HUES6 (cell line): Measurements from ENCODE around the gene ATF7IP.

Experiments used
- H3K27ac ChIP-seq: 2 replicates; pipeline ENCODE4 v1.7.0; 2013; ENCODE audit warnings: low read depth, mild to moderate bottlenecking, low read length, inconsistent platforms
- H3K27me3 ChIP-seq: 2 replicates; pipeline ENCODE4 v1.6.1; 2013; ENCODE audit warnings: low read length; ENCODE audit not compliant: control insufficient read depth, insufficient read depth
- H3K36me3 ChIP-seq: 2 replicates; pipeline ENCODE4 v1.6.1; 2013; ENCODE audit warnings: low read length; ENCODE audit not compliant: control insufficient read depth, insufficient read depth
- H3K4me1 ChIP-seq: 2 replicates; pipeline ENCODE4 v1.6.1; 2013; ENCODE audit warnings: low read length; ENCODE audit not compliant: control insufficient read depth, insufficient read depth
- H3K4me3 ChIP-seq: 2 replicates; pipeline ENCODE4 v1.5.1; 2013; ENCODE audit warnings: low read depth, low read length
- H3K9ac ChIP-seq: one replicate; pipeline ENCODE4 v1.6.1; 2013; ENCODE audit warnings: mild to moderate bottlenecking, low read length
- H3K9me3 ChIP-seq: 2 replicates; pipeline ENCODE4 v1.6.1; 2013; ENCODE audit warnings: low read depth, low read length; ENCODE audit not compliant: control insufficient read depth, insufficient read depth

ATF7IP gene

GRCh38 chr12:14505626-14506596, 140.4 kb downstream of the ATF7IP start:
- Histone ChIP-seq H3K36me3 (peaks cover 18% of the 10 kb centered on the region; the same call in 1 of the 2 replicates), H3K4me3 (no peak overlapping the region), H3K27me3 (no peaks in the 10 kb centered on the region), H3K9ac (no peak overlapping the region), H3K4me1 (peaks cover 5% of the 10 kb centered on the region; the same call in 1 of the 2 replicates), H3K27ac (no peak overlapping the region), H3K9me3 (no peaks in the 10 kb centered on the region)

GRCh38 chr12:14510574-14510973, 145.1 kb downstream of the ATF7IP start:
- Histone ChIP-seq H3K4me3 (no peak overlapping the region), H3K27me3 (no peaks in the 10 kb centered on the region), H3K4me1 (peaks cover 5% of the 10 kb centered on the region; the same call in 1 of the 2 replicates), H3K9ac (no peak overlapping the region), H3K27ac (no peak overlapping the region), H3K9me3 (no peaks in the 10 kb centered on the region), H3K36me3 (peaks cover 7% of the 10 kb centered on the region; the same call in 1 of the 2 replicates)

GRCh38 chr12:14514154-14514842, 148.8 kb downstream of the ATF7IP start:
- Histone ChIP-seq H3K36me3 (0 out of 2 replicates have a peak, but pooled peaks cover 3% of the 10 kb centered on the region), H3K4me3 (no peak overlapping the region), H3K27me3 (no peaks in the 10 kb centered on the region), H3K9me3 (no peaks in the 10 kb centered on the region), H3K27ac (no peak overlapping the region), H3K4me1 (peaks cover 5% of the 10 kb centered on the region; the same call in 1 of the 2 replicates), H3K9ac (no peak overlapping the region)

- Histone ChIP-seq H3K9me3 (no peaks in the 10 kb centered on the region), H3K36me3 (no peaks in the 10 kb centered on the region), H3K27ac (no peak overlapping the region), H3K4me1 (peaks cover 5% of the 10 kb centered on the region; the same call in 1 of the 2 replicates), H3K27me3 (no peaks in the 10 kb centered on the region), H3K4me3 (no peak overlapping the region), H3K9ac (no peak overlapping the region)
These were observed 149.5 kb downstream of the ATF7IP start for GRCh38 chr12:14514946-14515345.

- Histone ChIP-seq H3K36me3 (no peaks in the 10 kb centered on the region), H3K27ac (no peak overlapping the region), H3K4me3 (no peak overlapping the region), H3K9ac (no peak overlapping the region), H3K27me3 (no peaks in the 10 kb centered on the region), H3K9me3 (no peaks in the 10 kb centered on the region; the same call in 1 of the 2 replicates), H3K4me1 (no peaks in the 10 kb centered on the region)
These were observed 156.3 kb downstream of the ATF7IP start for GRCh38 chr12:14521822-14522221.

GRCh38 chr12:14525964-14526363, 160.5 kb downstream of the ATF7IP start:
- no peak overlapping the region for H3K4me3 ChIP-seq
- H3K9me3 ChIP-seq = no peaks in the 10 kb centered on the region; the same call in 1 of the 2 replicates
- no peaks in the 10 kb centered on the region for H3K27me3 ChIP-seq
- no peaks in the 10 kb centered on the region for H3K36me3 ChIP-seq
- H3K9ac ChIP-seq = no peak overlapping the region
- H3K27ac ChIP-seq = no peak overlapping the region
- no peaks in the 10 kb centered on the region for H3K4me1 ChIP-seq

GRCh38 chr12:14532152-14532551, 166.7 kb downstream of the ATF7IP start:
- Histone ChIP-seq H3K27me3 (no peaks in the 10 kb centered on the region), H3K9me3 (no peaks in the 10 kb centered on the region), H3K27ac (no peak overlapping the region), H3K4me1 (peaks cover 5% of the 10 kb centered on the region; the same call in 1 of the 2 replicates), H3K9ac (no peak overlapping the region), H3K4me3 (no peak overlapping the region), H3K36me3 (0 out of 2 replicates have a peak, but pooled peaks cover 4% of the 10 kb centered on the region)

- no peaks in the 10 kb centered on the region for H3K27me3 ChIP-seq
- H3K36me3 ChIP-seq = 0 out of 2 replicates have a peak, but pooled peaks cover 4% of the 10 kb centered on the region
- H3K4me3 ChIP-seq = no peak overlapping the region
- no peaks in the 10 kb centered on the region for H3K9me3 ChIP-seq
- no peak overlapping the region for H3K27ac ChIP-seq
- no peaks in the 10 kb centered on the region for H3K4me1 ChIP-seq
- no peak overlapping the region for H3K9ac ChIP-seq
These were observed 171.6 kb downstream of the ATF7IP start for GRCh38 chr12:14537088-14537487.

- Histone ChIP-seq H3K4me3 (no peak overlapping the region), H3K4me1 (no peaks in the 10 kb centered on the region), H3K9ac (no peak overlapping the region), H3K36me3 (0 out of 2 replicates have a peak, but pooled peaks cover 4% of the 10 kb centered on the region), H3K27me3 (no peaks in the 10 kb centered on the region), H3K9me3 (no peaks in the 10 kb centered on the region), H3K27ac (no peak overlapping the region)
These were observed 175.4 kb downstream of the ATF7IP start for GRCh38 chr12:14540801-14541462.

GRCh38 chr12:14545144-14546124, 180.0 kb downstream of the ATF7IP start:
- Histone ChIP-seq H3K4me1 (no peaks in the 10 kb centered on the region), H3K27ac (no peak overlapping the region), H3K4me3 (no peak overlapping the region), H3K9ac (no peak overlapping the region), H3K9me3 (no peaks in the 10 kb centered on the region), H3K27me3 (no peaks in the 10 kb centered on the region), H3K36me3 (no peaks in the 10 kb centered on the region)
